Measurements from ENCODE around the gene CRYBB3.
A peak's percentile ranks its signal among the peaks of the same experiment; 100 is the strongest.
"Not testable (repeated sequence)": the region's sequence is repeated elsewhere in the genome, so short reads cannot be mapped to it uniquely, and the experiment has no call there.

Gene CRYBB3

DNA sequence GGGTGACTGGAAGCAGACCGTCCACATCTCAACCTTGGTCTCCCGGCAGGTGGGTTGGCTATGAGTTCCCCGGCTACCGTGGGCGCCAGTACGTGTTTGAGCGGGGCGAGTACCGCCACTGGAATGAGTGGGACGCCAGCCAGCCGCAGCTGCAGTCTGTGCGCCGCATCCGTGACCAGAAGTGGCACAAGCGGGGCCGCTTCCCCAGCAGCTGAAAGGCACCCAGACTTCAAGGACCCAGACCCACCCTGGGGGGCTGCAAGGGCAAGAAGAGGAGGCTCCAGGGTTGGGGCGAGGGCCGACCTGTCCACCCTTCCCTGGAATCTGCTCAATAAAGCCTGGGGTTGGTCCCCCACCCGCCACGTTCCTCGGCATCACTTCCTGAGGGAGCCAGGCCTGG, 7.3 kb downstream of the CRYBB3 start:
- DNase-seq (ENCODE audit: low read depth) = no peak

DNA sequence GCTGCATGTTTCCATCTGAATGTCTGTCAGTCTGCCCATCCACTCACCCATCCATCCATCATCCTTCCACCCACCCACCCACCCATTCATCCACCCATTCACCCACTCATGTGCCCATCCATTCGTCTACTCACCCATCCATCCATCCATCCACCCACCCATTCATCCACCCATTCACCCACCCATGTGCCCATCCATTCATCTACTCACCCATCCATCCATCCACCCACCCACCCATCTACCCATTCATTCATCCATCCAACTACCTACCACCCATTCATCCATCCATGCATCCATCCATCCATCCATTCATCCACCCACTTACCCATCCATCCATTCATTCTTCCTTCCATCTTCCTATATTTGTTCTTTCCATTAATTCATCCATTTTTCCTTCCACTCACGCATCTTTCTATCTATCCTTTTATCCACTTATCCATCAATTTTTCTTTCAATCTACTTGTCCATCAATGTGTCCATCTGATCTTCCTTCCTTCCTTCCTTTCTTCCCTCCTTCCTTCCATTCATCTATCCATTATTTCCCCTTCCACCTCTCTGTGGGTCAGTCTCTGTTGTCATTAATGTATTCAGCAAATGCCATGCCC, 8.0 kb downstream of the CRYBB3 start:
- no peak for DNase-seq (ENCODE audit: low read depth)

DNA sequence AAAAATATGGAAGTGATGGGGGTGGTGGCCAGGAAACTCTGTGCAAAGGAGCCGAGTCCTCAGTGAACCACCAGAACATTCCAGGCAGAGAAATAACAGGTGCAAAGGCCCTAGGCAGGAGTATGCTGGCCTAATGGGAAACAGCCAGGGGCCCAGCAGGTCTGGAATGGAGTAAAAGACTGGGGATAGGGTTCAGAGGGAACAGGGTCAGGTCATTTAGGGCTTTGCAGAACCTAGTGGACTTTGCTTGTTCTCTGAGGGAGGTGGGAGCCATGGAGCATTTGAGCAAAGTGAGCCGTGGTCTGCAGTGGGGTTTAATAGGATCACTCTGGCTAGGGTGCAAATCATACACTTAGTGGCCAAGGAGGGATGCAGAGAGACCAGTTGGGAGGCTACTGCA, 8.7 kb downstream of the CRYBB3 start:
- DNase-seq (ENCODE audit: low read depth) = no peak

DNA sequence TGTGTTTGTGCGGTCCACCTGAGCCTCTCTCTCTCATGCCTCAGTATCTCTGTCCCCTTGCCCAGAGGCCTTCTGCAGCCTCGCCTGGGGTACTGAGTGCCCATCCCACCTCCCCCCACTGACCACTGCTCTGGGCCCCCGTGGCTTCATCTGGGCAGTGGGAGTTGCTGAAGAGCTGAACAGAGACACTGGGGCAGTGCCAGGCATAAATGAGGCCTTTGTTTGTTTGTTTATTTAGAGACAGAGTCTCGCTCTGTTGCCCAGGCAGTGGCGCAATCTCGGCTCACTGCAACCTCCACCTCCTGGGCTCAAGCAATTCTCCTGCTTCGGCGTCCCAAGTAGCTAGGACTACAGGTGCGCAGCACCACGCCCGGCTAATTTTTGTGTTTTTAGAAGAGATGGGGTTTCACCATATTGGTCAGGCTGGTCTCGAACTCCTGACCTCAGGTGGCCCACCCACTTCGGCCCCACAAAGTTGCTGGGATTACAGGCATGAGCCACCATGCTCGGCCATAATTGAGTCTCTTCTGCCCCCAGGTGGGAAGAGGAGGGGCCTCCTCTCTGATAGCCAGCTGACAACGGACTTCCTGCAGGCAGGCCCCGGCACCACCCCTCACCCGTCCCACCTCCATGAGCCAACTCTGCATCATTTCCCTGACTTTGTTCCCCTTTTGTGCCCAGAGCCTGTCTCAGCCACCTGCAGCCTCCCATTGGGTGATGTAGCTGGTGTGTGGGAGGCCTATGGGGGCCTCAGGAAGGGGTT, 9.3 kb downstream of the CRYBB3 start:
- DNase-seq (ENCODE audit: low read depth) = no peak

DNA sequence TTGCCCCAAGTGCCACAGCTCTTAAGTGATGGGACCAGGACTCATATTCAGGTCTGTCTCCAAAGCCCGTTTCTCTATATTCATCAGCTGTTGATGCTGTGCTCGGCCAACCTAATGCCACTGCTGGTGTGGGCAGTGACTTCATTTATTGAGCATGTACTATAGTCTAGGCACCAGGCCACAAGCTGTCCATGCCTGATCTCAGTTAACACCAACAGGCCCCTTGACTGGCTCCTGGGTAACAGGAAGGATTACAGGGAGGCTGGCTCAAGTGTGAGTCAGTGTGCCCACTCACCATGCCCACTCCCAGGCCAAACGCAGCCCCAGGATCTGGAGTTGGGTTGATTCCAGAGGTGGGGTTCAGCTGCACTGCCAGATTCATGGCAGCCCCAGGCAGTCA, 11.1 kb downstream of the CRYBB3 start:
- no peak for DNase-seq (ENCODE audit: low read depth)

DNA sequence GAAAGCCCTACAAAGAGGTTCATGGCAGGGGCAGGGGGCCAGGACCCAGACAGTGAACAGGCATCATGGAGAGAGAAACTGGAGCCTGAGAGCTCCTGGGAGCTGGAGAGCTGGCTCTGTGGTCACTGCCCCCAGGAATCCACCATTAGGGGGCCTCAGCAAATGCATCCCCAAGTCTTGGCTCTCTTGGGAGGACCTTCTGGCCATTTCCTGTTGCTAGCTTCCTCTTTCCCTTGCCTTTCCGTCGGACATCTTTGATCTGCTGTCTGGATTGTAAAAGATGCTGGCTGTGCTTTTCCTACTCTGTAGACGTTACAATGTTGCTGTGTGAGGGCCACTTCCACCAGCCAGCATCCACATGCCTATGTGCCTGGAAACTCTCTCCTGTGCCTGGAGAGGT, 12.7 kb downstream of the CRYBB3 start:
- no peak for DNase-seq (ENCODE audit: low read depth)

DNA sequence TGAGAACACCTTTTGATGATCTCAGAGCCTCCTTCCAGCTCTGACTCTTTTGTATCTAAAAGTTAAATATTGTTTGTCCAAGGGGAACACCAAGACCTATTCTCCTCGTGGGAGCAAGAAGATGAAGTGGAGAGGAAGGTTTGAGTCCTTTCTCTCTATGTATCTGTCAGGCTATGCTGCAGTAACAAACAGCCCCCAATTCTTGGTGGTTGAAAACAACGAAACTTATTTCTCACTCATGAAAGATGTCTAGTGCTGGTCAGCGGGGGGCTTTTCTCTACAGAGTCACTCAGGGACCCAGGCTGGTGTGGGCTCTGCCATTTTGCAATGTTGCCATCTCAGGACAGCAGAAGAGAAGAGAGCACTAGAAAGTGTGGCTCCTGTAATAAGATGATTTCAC, 13.6 kb downstream of the CRYBB3 start:
- DNase-seq (ENCODE audit: low read depth) = no peak

DNA sequence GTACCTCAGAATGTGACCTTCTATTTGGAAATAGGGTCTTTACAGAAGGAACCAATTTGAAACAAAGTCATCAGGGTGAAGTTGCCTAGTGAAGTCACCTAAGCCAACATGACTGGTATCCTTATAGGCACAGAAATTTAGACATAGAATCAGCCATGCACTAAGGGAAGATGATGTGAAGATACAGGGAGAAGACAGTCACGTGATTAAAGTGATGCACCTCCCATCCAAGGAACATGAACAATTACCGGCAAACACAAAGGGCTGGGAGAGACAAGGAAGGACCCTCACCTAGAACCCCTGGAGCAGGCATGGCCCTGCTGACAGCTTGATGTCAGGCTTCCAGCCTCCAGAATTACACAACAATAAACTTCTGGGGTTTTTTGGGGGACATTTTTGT, 16.6 kb downstream of the CRYBB3 start:
- no peak for DNase-seq (ENCODE audit: low read depth)

DNA sequence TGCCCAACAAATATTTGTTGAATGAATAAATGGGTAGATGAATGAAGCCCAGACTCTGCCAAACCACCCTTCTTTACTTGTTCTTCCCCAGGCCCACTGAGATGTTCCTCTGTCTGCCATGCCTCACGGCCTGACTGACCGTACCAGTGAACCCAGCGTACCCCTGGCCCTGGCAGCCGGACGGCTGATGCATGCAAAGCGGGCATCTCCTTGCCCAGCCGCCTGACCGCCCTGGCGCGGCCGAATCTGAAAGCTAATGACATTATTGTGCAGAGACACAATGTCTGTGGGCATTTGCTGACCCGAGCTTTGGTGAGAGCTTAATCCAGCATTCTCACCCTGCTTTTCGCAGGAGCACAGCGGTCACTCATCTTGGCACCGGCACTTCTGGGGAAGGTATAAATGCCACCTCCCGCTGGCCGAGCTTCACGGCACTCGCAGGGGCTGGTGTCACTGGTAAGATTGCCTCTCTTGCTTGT, 19.6 kb downstream of the CRYBB3 start, which contains the start of gene CRYBB2:
CRYBB2 (plus strand) TSS at position 429 of the 479 bp plus-strand sequence. CDS start 1,791 bp downstream, outside the sequence.
- DNase-seq (ENCODE audit: low read depth) = no peak

DNA sequence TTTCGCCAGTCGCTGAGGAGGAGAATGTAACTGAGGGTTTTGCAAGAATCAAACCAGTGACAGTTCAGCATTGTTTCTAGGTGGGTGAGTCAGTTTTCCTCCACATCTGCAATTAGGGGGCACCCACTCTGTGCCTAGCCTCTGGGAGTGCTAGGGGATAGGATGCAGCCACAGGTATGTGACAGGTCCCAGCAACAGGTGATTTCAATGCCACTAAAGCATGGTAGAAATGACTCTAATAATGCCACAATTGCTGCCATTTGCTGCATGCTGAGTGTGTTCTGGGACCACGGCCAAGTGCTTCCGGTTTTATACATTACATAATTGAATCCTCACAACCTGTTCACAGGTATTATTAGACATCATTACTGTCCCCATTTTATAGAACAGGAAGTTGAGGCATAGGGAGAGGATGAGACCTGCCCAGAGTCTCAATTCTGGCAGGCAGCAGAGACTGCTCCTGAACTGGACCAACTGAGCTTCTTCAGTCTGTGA, 20.3 kb downstream of the CRYBB3 start:
- DNase-seq (ENCODE audit: low read depth) = no peak

DNA sequence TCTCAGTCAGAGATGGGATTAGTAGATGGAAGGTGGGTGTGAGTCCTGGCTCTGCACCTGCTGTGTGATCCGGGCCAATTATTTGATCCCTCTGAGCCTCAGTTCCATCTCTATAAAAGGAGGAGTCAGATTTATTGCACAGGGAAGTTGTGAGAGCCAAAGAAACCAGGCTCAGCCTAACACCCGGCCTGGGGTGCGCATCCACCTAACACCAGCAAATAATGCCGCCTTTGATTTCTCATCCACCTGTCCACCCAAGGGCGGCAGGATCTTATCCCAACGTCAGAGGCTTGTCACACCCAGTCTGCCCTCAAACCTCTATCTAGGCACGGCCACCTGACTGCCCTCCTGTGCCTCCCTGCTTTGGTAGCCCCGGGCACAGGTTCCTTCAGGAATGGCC, 22.1 kb downstream of the CRYBB3 start:
- no peak for DNase-seq (ENCODE audit: low read depth)

DNA sequence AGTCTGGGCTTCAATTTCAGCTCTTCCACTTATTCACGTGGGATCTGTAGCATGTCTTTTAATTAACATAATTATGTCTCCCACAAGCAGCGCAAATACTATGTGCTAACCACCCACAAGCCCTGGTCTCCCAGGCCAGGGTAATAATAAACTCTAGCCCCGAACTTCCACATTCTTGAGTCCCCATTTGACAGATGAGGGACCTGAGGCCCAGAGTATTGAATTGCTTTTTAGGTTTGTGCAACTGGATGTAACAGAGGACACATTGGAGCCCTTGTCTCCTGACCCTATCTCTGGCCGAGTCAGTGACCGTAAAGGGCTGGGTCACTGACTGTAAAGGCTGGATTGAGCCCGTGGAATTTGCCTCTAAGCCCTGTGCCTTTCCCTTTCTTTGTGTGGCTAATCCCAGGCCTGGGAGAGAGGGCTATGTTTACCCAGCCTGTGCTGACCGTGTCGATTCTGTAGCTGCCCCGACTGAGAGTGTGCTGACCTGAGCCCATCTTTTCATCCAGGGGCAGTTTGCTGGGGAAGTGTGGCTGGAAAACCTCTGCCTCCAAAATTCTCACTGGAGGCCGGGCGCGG, 23.7 kb downstream of the CRYBB3 start:
- DNase-seq (ENCODE audit: low read depth) = no peak

DNA sequence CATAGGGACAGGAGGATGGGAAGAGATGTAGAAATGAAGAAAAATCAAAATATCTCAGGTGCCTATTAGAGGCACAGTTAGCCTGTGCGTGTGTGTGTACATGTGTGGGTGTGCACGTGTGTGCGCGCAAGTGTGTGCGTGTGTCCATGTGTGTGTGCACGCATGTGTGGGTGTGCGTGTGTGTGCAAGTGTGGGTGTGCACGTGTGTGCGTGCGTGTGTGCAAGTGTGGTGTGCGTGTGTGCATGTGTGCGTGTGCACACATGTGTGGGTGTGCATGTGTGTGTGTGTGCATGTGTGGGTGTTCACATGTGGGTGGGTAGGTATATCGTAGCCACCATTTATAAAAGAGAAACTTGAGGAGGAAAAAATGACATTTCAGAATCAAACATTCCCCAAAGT, 29.2 kb downstream of the CRYBB3 start:
- no peak for DNase-seq (ENCODE audit: low read depth)

DNA sequence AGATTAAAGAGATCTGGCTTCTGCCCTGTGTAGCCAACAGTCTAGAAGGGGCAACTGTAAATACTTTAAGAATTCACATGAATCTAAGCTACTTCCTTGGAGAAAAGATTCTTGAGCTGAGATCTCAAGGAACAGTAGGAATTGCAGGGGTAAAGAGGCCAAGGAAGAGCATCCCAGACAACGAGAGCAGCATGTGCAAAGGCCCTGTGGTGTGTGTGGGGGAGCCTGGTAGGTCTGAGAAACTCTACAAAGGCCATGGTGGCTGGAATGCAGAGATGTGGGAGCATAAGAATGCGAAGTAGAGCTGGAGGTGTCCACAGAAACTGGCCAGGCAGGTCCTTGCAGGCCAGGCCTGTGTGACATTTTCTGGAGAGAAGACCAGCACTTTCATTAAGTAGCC, 31.1 kb downstream of the CRYBB3 start:
- DNase-seq (ENCODE audit: low read depth) = not testable (repeated sequence)

DNA sequence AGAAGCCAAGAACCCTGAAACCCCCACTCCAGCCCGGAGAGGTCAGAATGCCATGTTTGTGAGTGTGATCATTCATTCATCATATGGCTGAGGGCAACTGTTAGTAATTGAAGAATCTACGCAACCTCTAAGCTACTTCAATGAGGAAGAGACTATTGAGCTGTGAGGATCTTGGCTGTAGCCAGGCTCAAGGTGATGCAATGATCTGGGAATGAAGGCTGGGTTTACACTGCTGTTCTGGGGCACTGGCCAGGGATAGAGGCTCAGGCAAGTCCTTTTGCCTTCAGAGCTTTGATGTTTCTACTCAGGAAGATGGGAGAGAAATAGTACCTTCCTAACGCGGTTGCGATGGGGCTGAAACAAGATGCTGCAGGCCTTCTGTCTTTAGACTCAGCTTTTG, 32.6 kb downstream of the CRYBB3 start:
- no peak for DNase-seq (ENCODE audit: low read depth)

DNA sequence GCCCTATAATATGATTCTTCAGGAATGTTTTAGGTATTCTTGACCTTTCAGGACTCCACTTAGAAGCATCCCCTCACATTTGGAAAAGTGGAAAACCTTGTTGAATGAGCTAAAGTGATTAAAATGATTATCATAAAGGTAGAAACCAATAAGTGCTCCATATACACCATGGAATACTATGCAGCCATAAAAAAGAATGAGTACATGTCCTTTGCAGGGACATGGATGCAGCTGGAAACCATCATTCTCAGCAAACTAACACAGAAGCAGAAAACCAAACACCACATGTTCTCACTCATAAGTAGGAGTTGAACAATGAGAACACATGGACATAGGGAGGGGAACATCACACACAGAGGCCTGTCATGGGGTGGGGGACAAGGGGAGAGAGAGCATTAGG, 34.0 kb downstream of the CRYBB3 start:
- DNase-seq (ENCODE audit: low read depth) = not testable (repeated sequence)

DNA sequence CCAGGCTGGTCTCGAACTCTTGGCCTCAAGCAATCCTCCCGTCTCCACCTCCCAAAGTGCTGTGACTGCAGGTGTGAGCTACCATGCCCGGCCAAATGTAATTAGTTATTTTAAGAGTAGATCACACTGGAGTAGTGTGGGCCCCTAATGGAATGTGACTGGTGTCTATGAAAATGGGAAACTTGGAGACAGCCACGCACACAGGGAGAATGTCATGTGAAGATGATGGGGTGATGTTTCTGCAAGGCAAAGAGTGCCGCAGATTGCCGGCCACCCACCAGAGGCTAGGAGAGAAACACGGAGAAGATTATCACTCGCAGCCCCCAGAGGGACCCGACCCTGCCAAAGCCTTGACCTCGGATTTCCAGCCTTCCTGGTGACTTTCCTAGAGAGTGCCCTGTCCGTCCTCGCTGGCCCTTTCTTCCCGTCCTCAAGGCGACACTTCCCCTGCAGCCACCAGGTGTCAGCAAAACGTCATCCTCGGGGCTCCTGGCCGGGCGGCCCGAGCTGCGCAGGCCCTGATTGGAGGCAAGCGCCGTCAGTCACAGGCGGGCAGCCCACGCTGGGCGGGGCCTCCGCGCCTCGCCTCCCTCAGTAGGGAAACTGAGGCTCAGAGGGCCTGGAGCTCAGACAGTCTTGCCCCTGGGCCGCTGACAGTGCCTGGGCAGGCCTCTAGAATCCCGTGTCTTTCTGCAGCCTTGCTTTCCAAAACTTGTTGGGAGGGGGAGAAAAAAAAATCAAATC, 36.1 kb downstream of the CRYBB3 start:
- DNase-seq (ENCODE audit: low read depth) = peak; percentile 36

DNA sequence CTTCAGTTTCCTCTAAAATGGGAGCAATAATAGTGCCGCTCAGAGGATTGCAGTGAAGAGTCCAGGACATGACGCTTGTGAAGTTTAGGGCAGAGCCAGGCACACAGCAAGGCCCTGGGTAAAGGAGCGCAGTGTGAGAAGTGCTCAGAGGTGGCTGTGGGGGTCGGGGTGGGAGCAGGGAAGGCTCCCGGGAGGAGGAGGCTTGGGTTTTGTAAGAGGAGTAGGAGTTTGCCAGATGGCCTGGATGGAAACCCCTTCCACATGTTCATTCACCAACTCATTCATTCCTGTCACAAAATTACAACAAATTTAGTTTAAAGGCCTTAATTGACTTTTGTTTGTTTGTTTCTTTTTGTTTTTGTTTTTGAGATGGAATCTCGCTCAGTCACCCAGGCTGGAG, 36.8 kb downstream of the CRYBB3 start:
- DNase-seq (ENCODE audit: low read depth) = no peak

DNA sequence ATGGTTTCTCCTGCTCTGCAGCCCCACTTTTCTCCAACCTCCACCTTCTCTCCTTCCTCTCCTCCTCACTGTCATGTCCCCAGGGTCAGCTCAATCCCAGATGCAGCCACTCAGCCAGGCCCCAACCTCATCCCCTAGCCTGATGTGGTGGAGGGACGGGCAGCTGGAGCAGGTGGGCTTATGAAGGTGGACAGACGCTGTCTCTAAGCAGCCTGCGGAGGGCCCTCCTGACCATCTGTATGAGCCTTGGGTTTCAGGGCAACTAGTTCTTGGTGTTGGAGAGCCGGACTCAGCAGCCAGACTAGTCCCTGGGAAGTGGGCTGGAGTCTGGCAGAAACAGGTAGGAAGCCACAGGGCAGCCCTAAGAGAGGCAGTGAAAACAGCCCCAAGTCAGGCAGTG, 37.8 kb downstream of the CRYBB3 start:
- no peak for DNase-seq (ENCODE audit: low read depth)

DNA sequence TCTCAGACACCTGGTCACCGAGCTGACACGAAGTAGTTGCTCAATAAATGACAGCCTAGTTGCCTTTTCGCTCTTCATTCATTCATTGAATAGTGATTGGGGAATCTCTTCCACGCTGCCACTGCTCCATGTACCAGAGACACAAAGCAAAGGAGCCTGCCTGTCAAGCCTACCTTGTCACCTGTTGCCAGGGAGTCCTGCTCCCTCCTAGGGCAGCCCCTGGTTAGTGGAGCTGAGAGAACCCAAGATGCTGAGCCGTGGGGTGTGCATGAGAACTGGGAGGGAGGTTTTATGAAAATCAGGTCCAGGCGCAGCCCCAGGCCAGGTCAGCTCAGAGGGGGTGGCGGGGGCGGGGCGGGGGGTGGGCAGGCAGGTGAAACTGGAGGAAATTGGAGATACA, 38.4 kb downstream of the CRYBB3 start:
- not testable (repeated sequence) for DNase-seq (ENCODE audit: low read depth)

DNA sequence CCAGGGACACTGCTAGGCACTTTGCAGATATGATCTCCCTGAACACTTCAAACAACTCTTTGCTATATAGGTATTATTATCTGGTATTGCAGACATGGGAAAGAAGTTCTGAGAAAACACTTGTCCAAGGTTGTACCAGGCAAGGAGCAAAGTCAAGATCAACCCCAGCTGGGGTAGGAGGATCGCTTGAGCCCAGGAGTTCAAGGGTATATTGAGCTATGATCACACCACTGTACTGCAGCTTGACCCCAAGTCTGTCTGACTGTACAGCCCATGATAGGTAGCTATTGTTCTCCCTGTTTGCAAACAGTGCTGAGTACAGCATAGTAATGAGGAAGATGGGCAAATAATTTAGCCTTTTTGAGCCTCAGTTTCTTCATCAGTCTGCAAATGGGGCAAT, 55.5 kb downstream of the CRYBB3 start:
- DNase-seq (ENCODE audit: low read depth) = not testable (repeated sequence)
